HG02852 (cell line): ENCODE data around the gene LRRC3B.

Experiments
- ATAC-seq: cut with Tn5 transposase; IDR thresholded peaks from one replicate; pipeline ENCODE4 v1.9.1; 2021; ENCODE audit warnings: mild to moderate bottlenecking, moderate library complexity; ENCODE audit not compliant: unreplicated experiment

Gene LRRC3B

GRCh38 chr3:26630669-26631389 lies 8.3 kb downstream of the LRRC3B start:
- ATAC-seq = no peak

GRCh38 chr3:26631390-26631738 lies 8.8 kb downstream of the LRRC3B start:
- ATAC-seq = no peak

- no peak for ATAC-seq
Measured at GRCh38 chr3:26634601-26635000, 12.0 kb downstream of the LRRC3B start.

- no peak for ATAC-seq
Measured at GRCh38 chr3:26636096-26636727, 13.6 kb downstream of the LRRC3B start.

- ATAC-seq = no peak
Measured at GRCh38 chr3:26637698-26638097, 15.1 kb downstream of the LRRC3B start.

GRCh38 chr3:26638113-26638512 lies 15.5 kb downstream of the LRRC3B start:
- ATAC-seq = no peak

- no peak for ATAC-seq
Measured at GRCh38 chr3:26639339-26639738, 16.8 kb downstream of the LRRC3B start.

GRCh38 chr3:26647078-26647477 lies 24.5 kb downstream of the LRRC3B start:
- no peak for ATAC-seq

- no peak for ATAC-seq
Measured at GRCh38 chr3:26648461-26648860, 25.9 kb downstream of the LRRC3B start.

GRCh38 chr3:26652164-26652563 lies 29.6 kb downstream of the LRRC3B start:
- ATAC-seq = no peak

GRCh38 chr3:26653811-26654425 lies 31.3 kb downstream of the LRRC3B start:
- no peak for ATAC-seq

GRCh38 chr3:26655231-26655630 lies 32.7 kb downstream of the LRRC3B start:
- no peak for ATAC-seq

GRCh38 chr3:26657348-26657976 lies 34.9 kb downstream of the LRRC3B start:
- ATAC-seq = no peak

- no peak for ATAC-seq
Measured at GRCh38 chr3:26668171-26668570, 45.6 kb downstream of the LRRC3B start.

GRCh38 chr3:26668696-26669095 lies 46.1 kb downstream of the LRRC3B start:
- ATAC-seq = no peak

- no peak for ATAC-seq
Measured at GRCh38 chr3:26675336-26675735, 52.8 kb downstream of the LRRC3B start.

GRCh38 chr3:26681632-26682031 lies 59.1 kb downstream of the LRRC3B start:
- ATAC-seq = no peak

- ATAC-seq = no peak
Measured at GRCh38 chr3:26682406-26682805, 59.8 kb downstream of the LRRC3B start.

- ATAC-seq = no peak
Measured at GRCh38 chr3:26683902-26684301, 61.3 kb downstream of the LRRC3B start.

- no peak for ATAC-seq
Measured at GRCh38 chr3:26687466-26687865, 64.9 kb downstream of the LRRC3B start.

GRCh38 chr3:26699553-26699952 lies 77.0 kb downstream of the LRRC3B start:
- no peak for ATAC-seq

- no peak for ATAC-seq
Measured at GRCh38 chr3:26703519-26703918, 80.9 kb downstream of the LRRC3B start.
